Measurements from ENCODE around the gene RNLS.

RNLS gene

DNA sequence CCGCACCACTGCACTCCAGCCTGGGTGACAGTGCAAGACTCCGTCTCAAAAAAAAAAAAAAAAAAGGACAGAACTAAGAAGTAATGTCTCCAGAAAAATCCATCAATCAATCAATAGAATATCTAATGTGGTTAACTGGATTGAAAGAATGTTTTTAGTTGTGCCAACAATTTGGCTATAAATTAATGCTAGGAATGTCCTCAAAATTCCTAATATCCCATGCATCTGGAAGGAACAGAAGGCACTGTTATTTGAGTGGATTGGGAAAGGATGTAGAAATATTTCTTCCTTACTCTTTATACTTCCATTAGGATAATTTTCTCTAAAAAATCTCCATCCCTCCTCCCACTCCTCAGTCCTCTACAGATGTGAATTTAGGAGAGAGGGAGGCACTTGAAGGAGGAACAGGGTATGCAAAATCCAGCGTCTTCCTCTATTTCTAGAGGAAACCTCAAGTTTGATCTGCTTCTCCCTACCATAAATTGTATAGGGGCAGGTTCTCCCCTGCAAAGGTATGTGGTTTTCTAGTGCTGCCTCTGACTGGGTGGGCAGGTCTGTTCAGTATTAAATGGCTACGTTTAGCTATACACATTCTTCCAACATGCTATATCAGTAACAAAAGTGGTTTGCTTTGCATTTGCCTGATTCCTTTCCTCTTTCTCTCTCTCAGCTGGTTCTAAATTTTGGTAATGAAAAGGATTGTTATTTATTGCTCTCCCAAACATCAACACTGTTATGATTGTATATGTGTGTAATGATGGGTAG is 54.1 kb downstream of the RNLS start:
- TF ChIP-seq, protein P1, sequence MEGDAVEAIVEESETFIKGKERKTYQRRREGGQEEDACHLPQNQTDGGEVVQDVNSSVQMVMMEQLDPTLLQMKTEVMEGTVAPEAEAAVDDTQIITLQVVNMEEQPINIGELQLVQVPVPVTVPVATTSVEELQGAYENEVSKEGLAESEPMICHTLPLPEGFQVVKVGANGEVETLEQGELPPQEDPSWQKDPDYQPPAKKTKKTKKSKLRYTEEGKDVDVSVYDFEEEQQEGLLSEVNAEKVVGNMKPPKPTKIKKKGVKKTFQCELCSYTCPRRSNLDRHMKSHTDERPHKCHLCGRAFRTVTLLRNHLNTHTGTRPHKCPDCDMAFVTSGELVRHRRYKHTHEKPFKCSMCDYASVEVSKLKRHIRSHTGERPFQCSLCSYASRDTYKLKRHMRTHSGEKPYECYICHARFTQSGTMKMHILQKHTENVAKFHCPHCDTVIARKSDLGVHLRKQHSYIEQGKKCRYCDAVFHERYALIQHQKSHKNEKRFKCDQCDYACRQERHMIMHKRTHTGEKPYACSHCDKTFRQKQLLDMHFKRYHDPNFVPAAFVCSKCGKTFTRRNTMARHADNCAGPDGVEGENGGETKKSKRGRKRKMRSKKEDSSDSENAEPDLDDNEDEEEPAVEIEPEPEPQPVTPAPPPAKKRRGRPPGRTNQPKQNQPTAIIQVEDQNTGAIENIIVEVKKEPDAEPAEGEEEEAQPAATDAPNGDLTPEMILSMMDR (conservative IDR thresholded peaks at IDR 0.05; ENCODE audit: low read depth) = no peak
- ChIA-PET CTCF (no interaction called here), POLR2A (ENCODE audit: low non-redundant PET) (no interaction called here)
- no peak for DNase-seq (ENCODE audit: low spot score)
- H3K27ac ChIP-seq = no peak overlapping the region

DNA sequence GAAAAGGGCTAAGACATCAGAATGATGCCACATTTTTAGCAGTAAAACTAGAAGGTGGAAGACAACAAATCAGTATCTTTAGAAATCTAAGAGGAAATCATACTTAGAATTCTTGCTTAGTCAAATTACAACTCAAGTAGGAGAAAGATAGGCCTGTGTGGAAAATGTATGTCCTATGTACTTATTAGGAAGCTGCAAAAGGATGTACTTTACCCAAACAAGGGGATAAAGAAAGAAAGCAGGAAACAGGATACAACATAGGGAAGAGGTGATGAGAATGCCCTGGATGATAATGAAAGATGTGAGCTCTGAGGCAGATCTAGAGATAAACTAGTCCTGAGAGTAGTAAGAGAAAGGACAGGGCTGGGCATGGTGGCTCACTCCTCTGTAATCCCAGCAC is 54.9 kb downstream of the RNLS start:
- DNase-seq (ENCODE audit: low spot score) = no peak
- H3K27ac ChIP-seq = no peak overlapping the region
- ChIA-PET POLR2A (ENCODE audit: low non-redundant PET) (no interaction called here), CTCF (no interaction called here)
- TF ChIP-seq, protein P1 (conservative IDR thresholded peaks at IDR 0.05; ENCODE audit: low read depth) = no peak

DNA sequence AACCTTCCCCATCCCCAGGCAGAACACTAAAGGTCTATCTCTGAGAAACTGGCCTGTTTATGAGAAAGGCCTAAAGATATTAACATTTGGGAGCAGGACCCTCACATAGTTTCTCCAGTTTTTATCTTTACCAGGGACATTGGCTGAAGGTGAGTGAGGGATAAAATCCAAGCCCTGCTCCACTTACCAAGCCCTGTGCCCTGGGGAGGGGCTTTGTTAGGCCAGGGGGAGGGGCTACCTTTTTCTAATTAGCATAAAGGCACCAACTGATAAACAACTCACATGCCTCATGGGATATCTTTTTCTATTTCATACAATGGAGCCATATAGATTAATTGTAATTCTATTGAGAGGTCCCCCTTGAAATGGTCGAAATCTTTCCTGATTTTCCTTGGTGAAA is 55.9 kb downstream of the RNLS start:
- TF ChIP-seq, protein P1 (conservative IDR thresholded peaks at IDR 0.05; ENCODE audit: low read depth) = no peak
- DNase-seq (ENCODE audit: low spot score) = no peak
- ChIA-PET CTCF (no interaction called here), POLR2A (ENCODE audit: low non-redundant PET) (no interaction called here)
- no peak overlapping the region for H3K27ac ChIP-seq

DNA sequence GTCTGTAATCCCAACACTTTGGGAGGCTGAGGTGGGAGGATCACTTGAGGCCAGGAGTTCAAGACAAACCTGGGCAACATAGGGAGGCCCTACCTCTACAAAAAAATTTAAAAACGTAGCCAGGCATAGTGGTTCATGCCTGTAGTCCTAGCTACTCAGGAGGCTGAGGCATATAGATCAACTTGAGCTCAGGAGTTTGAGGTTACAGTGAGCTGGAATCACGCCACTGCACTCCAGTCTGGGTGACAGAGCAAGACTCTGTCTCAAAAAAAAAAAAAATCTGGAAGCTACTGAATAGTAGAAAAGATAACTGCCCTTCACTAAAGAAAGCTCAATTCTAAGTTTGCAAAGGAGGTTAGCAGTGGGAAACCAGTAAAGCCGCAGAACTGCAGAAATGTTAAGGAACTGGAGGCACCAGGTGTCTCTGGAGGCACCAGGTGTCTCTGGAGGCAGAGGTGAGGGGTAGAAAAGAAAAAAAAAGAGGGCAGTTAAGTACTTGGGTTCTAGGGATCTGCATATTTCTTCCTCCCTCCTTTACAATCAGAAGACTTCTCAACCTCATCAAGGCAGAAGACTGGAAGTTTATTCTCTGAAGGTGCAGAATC is 56.5 kb downstream of the RNLS start:
- no peak overlapping the region for H3K27ac ChIP-seq
- no peak for DNase-seq (ENCODE audit: low spot score)
- TF ChIP-seq, protein P1 (conservative IDR thresholded peaks at IDR 0.05; ENCODE audit: low read depth) = no peak
- ChIA-PET CTCF (interaction anchor here (0.6 kb wide), 2 partner anchors 39 to 408 kb away, joined by 3 read pairs; no protein-coding TSS in a partner anchor), POLR2A (ENCODE audit: low non-redundant PET) (no interaction called here)

DNA sequence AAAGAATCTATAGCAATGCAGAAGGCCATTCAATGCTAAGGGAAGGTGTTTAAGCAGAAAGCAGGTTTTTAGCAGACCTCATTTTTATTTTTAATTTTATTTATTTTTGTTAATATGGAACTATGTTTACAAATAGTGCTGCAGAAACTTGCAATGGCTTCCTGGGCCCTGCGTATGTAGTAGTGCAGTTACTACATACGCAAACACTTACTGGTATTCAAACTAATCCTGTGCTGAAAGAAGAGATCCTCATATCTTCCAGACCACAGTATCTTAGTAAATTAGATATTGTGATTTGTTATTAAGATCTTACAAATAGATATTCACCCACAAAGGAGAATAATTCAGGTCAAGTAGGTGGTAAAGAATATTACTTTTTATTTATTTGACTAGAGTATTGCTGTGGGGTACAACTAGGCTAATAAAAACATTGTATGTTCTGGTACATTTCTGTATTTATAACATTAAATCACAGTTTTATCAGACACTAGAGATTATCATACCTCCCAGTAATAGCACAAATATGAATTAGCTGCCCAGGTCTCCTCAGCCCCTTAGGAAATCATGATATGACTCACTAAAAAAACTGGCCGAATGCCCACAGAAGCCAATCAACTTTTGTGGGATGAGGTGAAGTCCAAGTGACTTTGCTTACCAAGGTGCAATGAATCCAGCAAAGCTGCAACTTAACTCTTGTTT is 57.6 kb downstream of the RNLS start:
- CTCF ChIA-PET = interaction anchor here (0.6 to 1.0 kb wide), 2 partner anchors 182 to 409 kb away, joined by 3 to 4 read pairs; no protein-coding TSS in a partner anchor
- H3K27ac ChIP-seq = no peak overlapping the region
- DNase-seq (ENCODE audit: low spot score) = peak; percentile 82
- POLR2A ChIA-PET (ENCODE audit: low non-redundant PET) = no interaction called here
- TF ChIP-seq, protein P1 (conservative IDR thresholded peaks at IDR 0.05; ENCODE audit: low read depth) = no peak

DNA sequence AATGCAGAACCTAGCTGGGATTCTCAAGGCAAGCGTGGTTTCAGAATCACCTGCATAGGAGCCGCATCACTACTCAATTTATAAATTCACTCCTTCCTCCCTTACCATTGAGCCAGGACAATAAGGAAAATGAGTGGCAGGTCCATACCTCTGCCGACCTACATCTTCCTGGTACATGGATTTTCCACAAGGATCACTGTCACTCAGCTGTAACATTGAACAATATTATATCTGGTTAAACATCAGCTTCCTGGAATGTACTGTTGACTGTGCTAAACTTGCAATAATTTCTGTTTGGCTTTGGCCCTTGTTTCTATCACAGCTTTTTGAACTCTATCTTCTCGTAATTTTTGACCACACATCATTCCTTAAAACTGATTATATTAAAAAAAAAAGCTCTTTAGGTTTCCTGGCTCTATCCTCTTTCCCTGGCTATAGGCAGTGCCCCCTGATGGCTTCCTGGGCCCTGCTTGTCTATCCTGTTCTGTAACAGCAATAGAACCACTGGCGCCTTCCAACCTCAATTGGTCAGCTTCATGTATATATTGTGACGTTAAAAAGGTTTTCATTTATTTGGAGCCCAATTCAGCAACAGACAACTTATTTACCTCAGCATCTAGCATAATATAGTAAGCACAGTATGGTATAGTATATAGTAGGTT is 59.2 kb downstream of the RNLS start:
- ChIA-PET CTCF (no interaction called here), POLR2A (ENCODE audit: low non-redundant PET) (no interaction called here)
- DNase-seq (ENCODE audit: low spot score) = no peak
- TF ChIP-seq, protein P1 (conservative IDR thresholded peaks at IDR 0.05; ENCODE audit: low read depth) = no peak
- no peak overlapping the region for H3K27ac ChIP-seq
